IPS-11a (cell line): ENCODE data around the gene GDF10.

Experiments
- H3K4me3 ChIP-seq: one replicate; pipeline ENCODE4 v1.5.1; 2013; ENCODE audit warnings: low read depth, low read length, control low read depth

Gene GDF10

GRCh38 chr10:47299611-47300428 lies at the start of gene GDF10:
TSS of gene GDF10 (plus strand) at chr10:47300197. CDS start at chr10:47300652, 455 bp downstream.
- peak within 1 kb of the TSS; percentile 43 for H3K4me3 ChIP-seq

- H3K4me3 ChIP-seq, result no peak overlapping the region
Measured at GRCh38 chr10:47252093-47252780, 47.8 kb upstream of the GDF10 start.

GRCh38 chr10:47253030-47253637 lies 46.9 kb upstream of the GDF10 start:
- no peak overlapping the region for H3K4me3 ChIP-seq

- H3K4me3 ChIP-seq, result no peak overlapping the region
Measured at GRCh38 chr10:47253651-47254375, 46.2 kb upstream of the GDF10 start.

- H3K4me3 ChIP-seq, result no peak overlapping the region
Measured at GRCh38 chr10:47254611-47255010, 45.4 kb upstream of the GDF10 start.

GRCh38 chr10:47255033-47255813 lies 44.8 kb upstream of the GDF10 start:
- no peak overlapping the region for H3K4me3 ChIP-seq

- H3K4me3 ChIP-seq, result no peak overlapping the region
Measured at GRCh38 chr10:47255866-47256265, 44.1 kb upstream of the GDF10 start.

GRCh38 chr10:47256751-47257336 lies 43.2 kb upstream of the GDF10 start:
- no peak overlapping the region for H3K4me3 ChIP-seq

- no peak overlapping the region for H3K4me3 ChIP-seq
Measured at GRCh38 chr10:47257396-47258120, 42.4 kb upstream of the GDF10 start.

GRCh38 chr10:47258921-47259320 lies 41.1 kb upstream of the GDF10 start:
- H3K4me3 ChIP-seq, result no peak overlapping the region

GRCh38 chr10:47259466-47259865 lies 40.5 kb upstream of the GDF10 start:
- H3K4me3 ChIP-seq, result no peak overlapping the region

GRCh38 chr10:47260505-47261111 lies 39.4 kb upstream of the GDF10 start:
- H3K4me3 ChIP-seq, result no peak overlapping the region

GRCh38 chr10:47261121-47261520 lies 38.9 kb upstream of the GDF10 start:
- no peak overlapping the region for H3K4me3 ChIP-seq

GRCh38 chr10:47261556-47261955 lies 38.4 kb upstream of the GDF10 start:
- no peak overlapping the region for H3K4me3 ChIP-seq

GRCh38 chr10:47262606-47263533 lies 37.1 kb upstream of the GDF10 start:
- H3K4me3 ChIP-seq, result no peak overlapping the region

GRCh38 chr10:47264797-47265281 lies 35.2 kb upstream of the GDF10 start:
- no peak overlapping the region for H3K4me3 ChIP-seq

GRCh38 chr10:47266602-47267001 lies 33.4 kb upstream of the GDF10 start:
- no peak overlapping the region for H3K4me3 ChIP-seq

GRCh38 chr10:47268696-47269095 lies 31.3 kb upstream of the GDF10 start:
- H3K4me3 ChIP-seq, result no peak overlapping the region
